HEK293 (cell line): ENCODE results near the gene ARHGAP1.
A peak's percentile ranks its signal among the peaks of the same experiment; 100 is the strongest.
"Not testable (repeated sequence)": the region's sequence is repeated elsewhere in the genome, so short reads cannot be mapped to it uniquely, and the experiment has no call there.

ENCODE experiments used
- CTCF ChIA-PET: fragments of 350-600 bp; formaldehyde crosslinking; extraction: SDS; loops from one replicate; lab custom pipeline; 2021; ENCODE audit warnings: antibody characterized with exemption; lab: Yijun Ruan, JAX
- POLR2A ChIA-PET: fragments of 300-600 bp; formaldehyde crosslinking; extraction: SDS; loops from one replicate; lab custom pipeline; 2020; ENCODE audit warnings: antibody characterized with exemption, inconsistent platforms; lab: Yijun Ruan, JAX
- H3K27ac ChIP-seq: fragments of 200-500 bp; sonication (Bioruptor generic); 2 replicates; pipeline ENCODE4 v1.5.1; 2014; ENCODE audit warnings: low read depth, low read length, control low read depth, inconsistent platforms; ENCODE audit errors: extremely low read depth
- H3K36me3 ChIP-seq, 2 experiments: fragments of 200-500 bp in 1 of 2; sonication (Bioruptor generic) in 1 of 2; 1 replicate in 1 of 2; 2 replicates in 1 of 2; pipeline ENCODE4 v1.5.1; 2014 to 2017; ENCODE audit warnings: inconsistent platforms in 2 of 2, low read length in 2 of 2; ENCODE audit not compliant: control insufficient read depth in 2 of 2, insufficient read depth in 1 of 2
- H3K4me1 ChIP-seq: fragments of 200-500 bp; sonication (Bioruptor generic); 2 replicates; pipeline ENCODE4 v1.5.1; 2014; ENCODE audit warnings: mild to moderate bottlenecking, low read length, inconsistent platforms; ENCODE audit not compliant: control insufficient read depth, insufficient read depth
- H3K4me3 ChIP-seq: 2 replicates; pipeline ENCODE4 v1.5.1; 2011; ENCODE audit warnings: low read depth, mild to moderate bottlenecking, control low read depth, low read length, moderate library complexity
- H3K9me3 ChIP-seq: fragments of 200-500 bp; sonication (Bioruptor generic); 2 replicates; pipeline ENCODE4 v1.5.1; 2014; ENCODE audit warnings: low read depth, low read length, inconsistent platforms; ENCODE audit not compliant: control insufficient read depth, insufficient read depth
- BCL11A ChIP-seq: fragments of 450-650 bp; formaldehyde crosslinking; IDR thresholded peaks from 2 replicates; pipeline ENCODE4 v1.5.1; 2016; ENCODE audit warnings: low read depth, missing biosample characterization, missing genetic modification characterization
- EGR2 ChIP-seq: fragments of 450-650 bp; formaldehyde crosslinking; IDR thresholded peaks from 2 replicates; pipeline ENCODE4 v1.5.1; 2016; ENCODE audit warnings: low read depth, missing biosample characterization, missing genetic modification characterization
- GLI2 ChIP-seq: fragments of 450-650 bp; formaldehyde crosslinking; IDR thresholded peaks from 2 replicates; pipeline ENCODE4; 2017; ENCODE audit warnings: missing biosample characterization, missing genetic modification characterization, low read depth, borderline replicate concordance
- GLIS2 ChIP-seq: fragments of 450-650 bp; formaldehyde crosslinking; IDR thresholded peaks from 2 replicates; pipeline ENCODE4 v1.5.1; 2016; ENCODE audit warnings: missing biosample characterization, missing genetic modification characterization
- HOXA7 ChIP-seq: sonication (generic); formaldehyde crosslinking; IDR thresholded peaks from 2 replicates; pipeline ENCODE4 v1.8.1; 2022; ENCODE audit warnings: missing genetic modification reagents, borderline replicate concordance
- KLF1 ChIP-seq: fragments of 450-650 bp; formaldehyde crosslinking; IDR thresholded peaks from 2 replicates; pipeline ENCODE4 v1.5.1; 2016; ENCODE audit warnings: missing biosample characterization, missing genetic modification characterization
- MYNN ChIP-seq: fragments of 450-650 bp; formaldehyde crosslinking; IDR thresholded peaks from 2 replicates; pipeline ENCODE4 v1.5.1; 2016; ENCODE audit warnings: missing biosample characterization, missing genetic modification characterization, borderline replicate concordance
- SP3 ChIP-seq: fragments of 450-650 bp; formaldehyde crosslinking; IDR thresholded peaks from 2 replicates; pipeline ENCODE4 v1.5.1; 2016; ENCODE audit warnings: missing biosample characterization, missing genetic modification characterization
- YY1 ChIP-seq: fragments of 450-650 bp; formaldehyde crosslinking; IDR thresholded peaks from 2 replicates; pipeline ENCODE4 v1.5.1; 2018; ENCODE audit warnings: missing biosample characterization, missing genetic modification characterization
- ZBTB44 ChIP-seq: fragments of 450-650 bp; IDR thresholded peaks from 2 replicates; pipeline ENCODE4 v1.5.1; 2018; ENCODE audit warnings: missing biosample characterization, mild to moderate bottlenecking, missing genetic modification characterization
- ZNF132 ChIP-seq: fragments of 450-650 bp; formaldehyde crosslinking; IDR thresholded peaks from 2 replicates; pipeline ENCODE4 v1.5.1; 2017; ENCODE audit warnings: missing biosample characterization, missing genetic modification characterization, borderline replicate concordance
- ZNF157 ChIP-seq: fragments of 450-650 bp; formaldehyde crosslinking; IDR thresholded peaks from 2 replicates; pipeline ENCODE4 v1.5.1; 2016; ENCODE audit warnings: missing biosample characterization, missing genetic modification characterization
- ZNF302 ChIP-seq: fragments of 450-650 bp; formaldehyde crosslinking; IDR thresholded peaks from 2 replicates; pipeline ENCODE4 v1.5.1; 2016; ENCODE audit warnings: missing biosample characterization, missing genetic modification characterization, low read depth
- ZNF311 ChIP-seq: fragments of 450-650 bp; formaldehyde crosslinking; IDR thresholded peaks from 2 replicates; pipeline ENCODE4 v1.5.1; 2017; ENCODE audit warnings: missing biosample characterization, missing genetic modification characterization, borderline replicate concordance
- ZNF350 ChIP-seq: fragments of 450-650 bp; formaldehyde crosslinking; IDR thresholded peaks from 2 replicates; pipeline ENCODE4 v1.5.0; 2017; ENCODE audit warnings: missing biosample characterization, mild to moderate bottlenecking, missing genetic modification characterization
- ZNF391 ChIP-seq: fragments of 450-650 bp; formaldehyde crosslinking; IDR thresholded peaks from 2 replicates; pipeline ENCODE4 v1.5.1; 2016; ENCODE audit warnings: low read depth, missing biosample characterization, missing genetic modification characterization, borderline replicate concordance
- ZNF426 ChIP-seq: fragments of 450-650 bp; formaldehyde crosslinking; IDR thresholded peaks from 2 replicates; pipeline ENCODE4 v1.5.1; 2017; ENCODE audit warnings: missing biosample characterization, missing genetic modification characterization, mild to moderate bottlenecking, inconsistent platforms, moderate library complexity
- ZNF555 ChIP-seq: fragments of 450-650 bp; formaldehyde crosslinking; conservative IDR thresholded peaks from 2 replicates; pipeline ENCODE4 v1.5.1; 2017; ENCODE audit warnings: missing biosample characterization, mild to moderate bottlenecking, missing genetic modification characterization, inconsistent platforms
- ZNF585B ChIP-seq: fragments of 450-650 bp; formaldehyde crosslinking; IDR thresholded peaks from 2 replicates; pipeline ENCODE4 v1.5.1; 2016; ENCODE audit warnings: missing biosample characterization, missing genetic modification characterization
- ZNF621 ChIP-seq: fragments of 450-650 bp; formaldehyde crosslinking; IDR thresholded peaks from 2 replicates; pipeline ENCODE4 v1.5.1; 2017; ENCODE audit warnings: missing biosample characterization, missing genetic modification characterization
- ZNF660 ChIP-seq: fragments of 450-650 bp; IDR thresholded peaks from 2 replicates; pipeline ENCODE4 v1.5.1; 2018; ENCODE audit warnings: missing biosample characterization, mild to moderate bottlenecking, missing genetic modification characterization
- ZNF785 ChIP-seq: fragments of 450-650 bp; formaldehyde crosslinking; IDR thresholded peaks from 2 replicates; pipeline ENCODE4 v1.5.1; 2016; ENCODE audit warnings: missing biosample characterization, missing genetic modification characterization
- ZNF792 ChIP-seq: fragments of 450-650 bp; formaldehyde crosslinking; IDR thresholded peaks from 2 replicates; pipeline ENCODE4 v1.5.1; 2016; ENCODE audit warnings: missing biosample characterization, missing genetic modification characterization
- ZNF843 ChIP-seq: fragments of 450-650 bp; formaldehyde crosslinking; IDR thresholded peaks from 2 replicates; pipeline ENCODE4 v1.5.1; 2016; ENCODE audit warnings: missing biosample characterization, missing genetic modification characterization
- TF ChIP-seq, protein P1 (sequence below): fragments of 450-650 bp; formaldehyde crosslinking; IDR thresholded peaks from 2 replicates; pipeline ENCODE4 v1.5.1; 2017; ENCODE audit warnings: missing biosample characterization, missing genetic modification characterization
- TF ChIP-seq, protein P2 (sequence below): fragments of 450-650 bp; formaldehyde crosslinking; IDR thresholded peaks from 2 replicates; pipeline ENCODE4 v1.5.1; 2016; ENCODE audit warnings: missing biosample characterization, missing genetic modification characterization

Gene ARHGAP1

DNA sequence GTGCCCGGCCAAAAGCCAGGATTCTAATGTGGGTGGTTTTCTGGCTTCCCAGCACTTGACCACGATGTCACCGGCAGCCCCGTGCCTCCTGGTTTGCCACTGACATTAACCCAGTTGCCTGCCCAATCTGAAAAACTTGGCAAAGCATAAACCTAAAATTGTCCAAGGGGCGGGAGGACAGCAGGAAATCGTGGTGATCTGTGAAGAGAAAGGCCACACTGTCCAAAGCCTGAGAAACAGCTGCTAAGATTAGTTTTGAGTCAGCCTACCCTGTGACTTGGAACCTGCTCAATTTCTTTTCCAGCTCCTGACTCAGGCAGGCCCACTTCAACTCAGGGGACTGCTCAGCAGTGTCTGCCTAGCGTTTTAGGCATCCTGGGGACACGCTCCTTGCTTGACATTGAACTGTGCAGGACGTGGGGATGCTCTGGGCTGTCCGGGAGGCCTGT, 10.4 kb upstream of the ARHGAP1 start:
- Histone ChIP-seq H3K4me1 (no peaks in the 10 kb centered on the region), H3K36me3 (peaks cover 0 to 19% of the 10 kb centered on the region in 2 experiments; a peak in 1 of 3 replicates), H3K4me3 (no peak overlapping the region), H3K27ac (no peak overlapping the region), H3K9me3 (no peaks in the 10 kb centered on the region)
- TF ChIP-seq ZNF843: no peak
- TF ChIP-seq ZNF350: no peak
- no peak for TF ChIP-seq BCL11A (tag by site-specific recombination)
- TF ChIP-seq ZNF391 (tag by site-specific recombination): no peak
- no peak for TF ChIP-seq ZNF621 (tag by site-specific recombination)
- TF ChIP-seq ZNF132 (tag by site-specific recombination): no peak
- TF ChIP-seq YY1 (tag by site-specific recombination): no peak
- TF ChIP-seq GLI2: no peak
- no peak for TF ChIP-seq SP3
- no peak for TF ChIP-seq ZBTB44 (tag by site-specific recombination)
- no peak for TF ChIP-seq ZNF585B
- TF ChIP-seq ZNF555: no peak
- ChIA-PET POLR2A (no interaction called here), CTCF (no interaction called here)

GRCh38 chr11:46709351-46709750, 8.9 kb upstream of the ARHGAP1 start:
- POLR2A ChIA-PET, CTCF ChIA-PET, H3K27ac ChIP-seq, H3K4me3 ChIP-seq, H3K4me1 ChIP-seq, H3K9me3 ChIP-seq: not testable (repeated sequence)
- peaks cover 0 to 34% of the 10 kb centered on the region in 2 experiments; a peak in 1 of 3 replicates for H3K36me3 ChIP-seq

DNA sequence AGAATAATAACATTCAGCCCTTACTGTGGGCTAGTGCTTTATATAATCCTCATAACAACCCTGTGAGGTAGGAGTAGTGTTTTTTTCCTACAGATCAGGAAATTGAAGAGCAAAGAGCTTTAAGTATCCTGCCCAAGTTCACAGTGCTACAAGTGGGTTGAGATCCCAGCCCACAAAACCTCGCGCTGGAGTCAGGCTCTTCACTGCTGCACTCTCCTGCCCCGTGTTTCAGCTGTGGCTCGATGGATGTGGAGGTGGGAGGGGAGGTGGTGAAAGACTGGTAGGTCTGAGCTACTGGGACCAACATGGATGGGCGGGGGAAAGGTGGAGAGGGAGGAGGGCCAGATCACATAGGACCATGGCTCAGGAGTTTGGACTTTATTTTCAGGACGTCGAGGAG, 6.5 kb upstream of the ARHGAP1 start:
- Histone ChIP-seq H3K36me3 (peaks cover 4 to 58% of the 10 kb centered on the region in 2 experiments; a peak in 2 of 3 replicates), H3K4me3 (no peak overlapping the region), H3K4me1 (no peaks in the 10 kb centered on the region), H3K9me3 (no peaks in the 10 kb centered on the region)
- POLR2A ChIA-PET: interaction anchor here (0.7 kb wide), 1 partner anchor 24 kb away, joined by 5 read pairs; no protein-coding TSS in a partner anchor
- TF ChIP-seq ZNF157 (tag by site-specific recombination) (no peak), MYNN (no peak), EGR2 (tag by site-specific recombination) (peak; percentile 18; the same call in 1 of the 2 replicates)
- TF ChIP-seq, all 188 proteins: peak for 1
- H3K27ac ChIP-seq: no peak overlapping the region
- CTCF ChIA-PET: interaction anchor here (0.7 to 0.9 kb wide), 2 partner anchors 76 to 446 kb away, joined by 3 to 5 read pairs; no protein-coding TSS in a partner anchor

- no peaks in the 10 kb centered on the region for H3K4me1 ChIP-seq
- H3K9me3 ChIP-seq: no peaks in the 10 kb centered on the region
- ChIA-PET CTCF (interaction anchor here (0.8 kb wide), 1 partner anchor 216 kb away, joined by 3 read pairs; no protein-coding TSS in a partner anchor), POLR2A (no interaction called here)
- H3K4me3 ChIP-seq: no peak overlapping the region
- H3K27ac ChIP-seq: no peak overlapping the region
- peaks cover 4 to 58% of the 10 kb centered on the region in 2 experiments; a peak in 2 of 3 replicates for H3K36me3 ChIP-seq
- TF ChIP-seq KLF1 (tag by site-specific recombination) (no peak), GLIS2 (tag by site-specific recombination) (no peak), ZNF785 (no peak), ZNF426 (tag by site-specific recombination) (no peak), ZNF792 (no peak), HOXA7 (CRISPR knock-in tag) (no peak), ZNF302 (tag by site-specific recombination) (no peak), ZNF660 (tag by site-specific recombination) (no peak), ZNF311 (tag by site-specific recombination) (no peak)
- TF ChIP-seq, protein P1, sequence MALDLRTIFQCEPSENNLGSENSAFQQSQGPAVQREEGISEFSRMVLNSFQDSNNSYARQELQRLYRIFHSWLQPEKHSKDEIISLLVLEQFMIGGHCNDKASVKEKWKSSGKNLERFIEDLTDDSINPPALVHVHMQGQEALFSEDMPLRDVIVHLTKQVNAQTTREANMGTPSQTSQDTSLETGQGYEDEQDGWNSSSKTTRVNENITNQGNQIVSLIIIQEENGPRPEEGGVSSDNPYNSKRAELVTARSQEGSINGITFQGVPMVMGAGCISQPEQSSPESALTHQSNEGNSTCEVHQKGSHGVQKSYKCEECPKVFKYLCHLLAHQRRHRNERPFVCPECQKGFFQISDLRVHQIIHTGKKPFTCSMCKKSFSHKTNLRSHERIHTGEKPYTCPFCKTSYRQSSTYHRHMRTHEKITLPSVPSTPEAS: no peak
- TF ChIP-seq, protein P2, sequence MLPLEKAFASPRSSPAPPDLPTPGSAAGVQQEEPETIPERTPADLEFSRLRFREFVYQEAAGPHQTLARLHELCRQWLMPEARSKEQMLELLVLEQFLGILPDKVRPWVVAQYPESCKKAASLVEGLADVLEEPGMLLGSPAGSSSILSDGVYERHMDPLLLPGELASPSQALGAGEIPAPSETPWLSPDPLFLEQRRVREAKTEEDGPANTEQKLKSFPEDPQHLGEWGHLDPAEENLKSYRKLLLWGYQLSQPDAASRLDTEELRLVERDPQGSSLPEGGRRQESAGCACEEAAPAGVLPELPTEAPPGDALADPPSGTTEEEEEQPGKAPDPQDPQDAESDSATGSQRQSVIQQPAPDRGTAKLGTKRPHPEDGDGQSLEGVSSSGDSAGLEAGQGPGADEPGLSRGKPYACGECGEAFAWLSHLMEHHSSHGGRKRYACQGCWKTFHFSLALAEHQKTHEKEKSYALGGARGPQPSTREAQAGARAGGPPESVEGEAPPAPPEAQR (tag by site-specific recombination): no peak
Measured at GRCh38 chr11:46705070-46705688, 4.8 kb upstream of the ARHGAP1 start.
